Brain microvascular endothelial cell (primary cell): Measurements from ENCODE around the gene ITPK1.
"Not testable (repeated sequence)": the region's sequence is repeated elsewhere in the genome, so short reads cannot be mapped to it uniquely, and the experiment has no call there.

Source experiments
- DNase-seq: peaks from one replicate; pipeline ENCODE4 v3.0.0-alpha.2; 2020
- H3K27ac ChIP-seq: fragments of 250-450 bp; sonication (Bioruptor Pico); 2 replicates; pipeline ENCODE4 v1.5.1; 2020; ENCODE audit warnings: mild to moderate bottlenecking, moderate library complexity
- H3K27me3 ChIP-seq: fragments of 250-450 bp; sonication (Bioruptor Pico); replicated peaks from 2 replicates; pipeline ENCODE4 v1.5.1; 2020; ENCODE audit warnings: mild to moderate bottlenecking
- H3K36me3 ChIP-seq: fragments of 250-450 bp; sonication (Bioruptor Pico); replicated peaks from 2 replicates; pipeline ENCODE4 v1.5.1; 2020; ENCODE audit warnings: mild to moderate bottlenecking
- H3K4me3 ChIP-seq: 2 replicates; pipeline ENCODE4 v1.5.1; 2011; ENCODE audit warnings: low read depth, mild to moderate bottlenecking, control low read depth, low read length, moderate library complexity
- CTCF ChIP-seq: IDR thresholded peaks from 2 replicates; pipeline ENCODE4 v1.5.1; 2011; ENCODE audit warnings: low read depth, mild to moderate bottlenecking, moderate library complexity, low read length, control low read depth, inconsistent platforms; ENCODE audit errors: missing control alignments
- in situ Hi-C: cut with HindIII; loops from 2 replicates; pipeline ENCODE4 v1.10.0; 2017; ENCODE audit warnings: low sequenced_read_pairs, low pct_ligation_motif_present

ITPK1 gene

GRCh38 chr14:93114068-93114710 lies 1.5 kb downstream of the ITPK1 start:
- in situ Hi-C loops, result no loop called here
- no peak overlapping the region for H3K27ac ChIP-seq
- TF ChIP-seq CTCF, result no peak
- no peaks in the 10 kb centered on the region for H3K27me3 ChIP-seq
- DNase-seq, result no peak
- H3K36me3 ChIP-seq, result no peaks in the 10 kb centered on the region
- H3K4me3 ChIP-seq, result peak overlapping the region; percentile 60

DNA sequence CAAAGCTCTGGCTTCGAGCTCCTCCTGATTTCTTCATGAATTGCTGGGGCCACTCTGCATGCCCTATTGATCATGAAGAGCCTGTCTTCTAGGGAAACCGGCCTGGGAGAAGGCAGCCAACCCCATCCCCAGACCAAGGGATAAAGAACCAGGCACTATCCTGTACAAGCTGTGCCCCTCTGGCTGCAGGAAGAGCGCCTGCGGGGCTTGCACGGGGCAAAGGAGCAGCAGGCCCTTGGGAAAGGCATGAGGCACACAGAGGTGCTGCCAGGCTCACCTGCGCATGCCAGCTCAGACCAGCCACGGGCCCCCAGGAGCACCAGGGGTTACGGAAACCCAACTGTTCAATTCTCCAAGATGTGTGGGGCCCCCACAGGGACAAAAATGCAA lies 2.1 kb downstream of the ITPK1 start:
- Histone ChIP-seq H3K27me3 (no peaks in the 10 kb centered on the region), H3K4me3 (no peak overlapping the region), H3K36me3 (no peaks in the 10 kb centered on the region), H3K27ac (no peak overlapping the region)
- no peak for DNase-seq
- TF ChIP-seq CTCF, result no peak
- in situ Hi-C loops, result no loop called here

DNA sequence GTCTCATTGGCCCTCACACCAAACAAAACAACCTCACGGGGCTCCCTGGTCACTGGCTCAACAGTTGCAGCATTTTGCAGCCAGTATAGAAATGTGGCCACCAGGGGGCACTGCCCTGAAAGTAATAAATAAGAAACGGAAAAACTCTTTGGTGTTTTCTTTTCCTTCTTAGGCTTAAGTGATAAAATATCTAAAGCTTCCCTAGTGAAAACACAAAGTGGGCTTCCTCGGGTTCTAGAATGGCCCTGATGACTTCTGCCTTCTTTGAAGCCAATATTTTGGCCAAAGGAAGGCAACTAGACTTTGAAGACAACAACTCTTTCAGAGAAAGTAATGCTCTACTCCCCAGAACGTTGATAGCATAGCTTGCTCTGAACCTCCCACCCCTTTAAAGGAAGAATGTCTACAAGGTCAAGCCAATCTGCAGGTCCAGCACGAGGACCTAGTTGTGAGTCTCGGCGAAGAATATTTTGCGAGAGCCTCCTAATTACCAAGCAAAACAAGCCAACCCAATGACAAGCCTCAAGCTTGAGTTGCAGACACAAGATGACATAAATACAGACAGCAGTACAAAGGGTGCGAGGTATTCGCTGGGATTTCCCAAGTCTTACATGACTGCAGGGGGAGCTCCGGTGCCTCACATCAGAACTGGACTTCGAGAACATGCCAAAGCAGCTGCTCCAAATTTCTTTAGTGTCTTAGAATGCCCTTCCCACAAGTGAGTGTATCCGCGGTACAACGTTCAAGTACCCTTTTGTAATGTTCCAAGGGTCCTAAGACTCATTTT lies 2.6 kb downstream of the ITPK1 start:
- TF ChIP-seq CTCF, result peak; percentile 85
- DNase-seq, result peak; percentile 82
- Histone ChIP-seq H3K36me3 (no peaks in the 10 kb centered on the region), H3K4me3 (no peak overlapping the region), H3K27ac (no peak overlapping the region), H3K27me3 (no peaks in the 10 kb centered on the region)
- in situ Hi-C loops, result no loop called here

DNA sequence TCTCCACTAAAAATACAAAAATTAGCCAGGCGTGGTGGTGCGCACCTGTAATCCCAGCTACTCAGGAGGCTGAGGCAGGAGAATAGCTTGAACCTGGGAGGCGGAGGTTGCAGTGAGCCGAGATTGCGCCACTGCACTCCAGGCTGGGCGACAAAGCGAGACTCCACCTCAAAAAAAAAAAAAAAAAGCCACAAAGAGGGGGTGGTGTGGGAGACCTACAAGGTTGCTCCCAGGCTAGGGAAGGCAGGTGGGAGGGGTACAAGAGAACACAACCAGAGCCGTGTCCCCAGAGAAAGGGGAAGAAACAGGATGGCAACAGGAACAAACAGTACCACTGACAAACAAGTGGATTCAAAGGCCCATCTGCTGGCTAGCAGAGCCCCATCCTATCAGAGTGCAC lies 4.2 kb downstream of the ITPK1 start:
- in situ Hi-C loops, H3K27ac ChIP-seq, H3K27me3 ChIP-seq, H3K36me3 ChIP-seq, DNase-seq, H3K4me3 ChIP-seq: not testable (repeated sequence)

GRCh38 chr14:93110856-93111419 lies 4.8 kb downstream of the ITPK1 start:
- Histone ChIP-seq H3K27ac (no peak overlapping the region), H3K4me3 (no peak overlapping the region), H3K36me3 (no peaks in the 10 kb centered on the region), H3K27me3 (no peaks in the 10 kb centered on the region)
- in situ Hi-C loops, result no loop called here
- DNase-seq, result no peak
- TF ChIP-seq CTCF, result no peak
